NCI-H524 treated with DMSO at 0.1 percent for 48 hours (cell line): Measurements from ENCODE around the gene PRDM16.

Experiments used
- DNase-seq: peaks from one replicate; lab custom pipeline; 2025; lab: John Stamatoyannopoulos, UW

The PRDM16 gene

DNA sequence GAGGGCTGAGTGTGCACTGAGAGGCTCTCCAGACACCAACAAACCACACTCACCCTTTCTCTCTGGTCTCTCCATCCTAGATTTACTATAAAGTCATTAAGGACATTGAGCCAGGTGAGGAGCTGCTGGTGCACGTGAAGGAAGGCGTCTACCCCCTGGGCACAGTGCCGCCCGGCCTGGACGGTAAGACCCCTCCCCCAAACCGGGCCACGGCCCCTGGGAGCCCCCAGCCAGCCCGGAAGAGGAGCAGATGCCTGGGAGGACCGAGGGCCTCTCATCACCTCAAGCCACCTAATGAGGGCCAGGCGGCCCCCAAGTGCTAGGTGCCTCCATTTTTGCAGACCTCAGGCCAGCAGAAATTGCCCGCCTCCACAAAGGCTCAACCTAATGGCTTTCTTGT is 327.4 kb downstream of the PRDM16 start:
- no peak for DNase-seq

DNA sequence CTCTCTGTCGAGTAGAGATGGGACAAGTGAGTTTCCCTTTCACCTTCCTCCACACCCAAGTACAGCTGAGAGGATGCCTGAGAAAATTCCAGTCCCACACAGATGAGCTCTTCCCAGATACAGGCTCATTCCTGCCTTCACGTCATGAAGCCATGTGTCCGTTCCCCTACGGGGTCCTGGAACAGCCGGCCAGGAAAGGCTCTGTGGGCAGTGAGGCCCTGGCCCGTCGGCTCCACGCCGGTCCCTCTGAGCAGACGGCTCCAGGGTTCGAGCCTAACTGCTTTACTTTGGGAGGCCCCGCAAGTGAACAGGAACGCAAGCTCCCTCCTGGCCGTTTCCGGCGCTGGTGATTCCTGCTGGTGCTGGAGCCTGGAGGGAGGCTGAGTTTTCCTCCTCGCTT is 328.3 kb downstream of the PRDM16 start:
- no peak for DNase-seq

DNA sequence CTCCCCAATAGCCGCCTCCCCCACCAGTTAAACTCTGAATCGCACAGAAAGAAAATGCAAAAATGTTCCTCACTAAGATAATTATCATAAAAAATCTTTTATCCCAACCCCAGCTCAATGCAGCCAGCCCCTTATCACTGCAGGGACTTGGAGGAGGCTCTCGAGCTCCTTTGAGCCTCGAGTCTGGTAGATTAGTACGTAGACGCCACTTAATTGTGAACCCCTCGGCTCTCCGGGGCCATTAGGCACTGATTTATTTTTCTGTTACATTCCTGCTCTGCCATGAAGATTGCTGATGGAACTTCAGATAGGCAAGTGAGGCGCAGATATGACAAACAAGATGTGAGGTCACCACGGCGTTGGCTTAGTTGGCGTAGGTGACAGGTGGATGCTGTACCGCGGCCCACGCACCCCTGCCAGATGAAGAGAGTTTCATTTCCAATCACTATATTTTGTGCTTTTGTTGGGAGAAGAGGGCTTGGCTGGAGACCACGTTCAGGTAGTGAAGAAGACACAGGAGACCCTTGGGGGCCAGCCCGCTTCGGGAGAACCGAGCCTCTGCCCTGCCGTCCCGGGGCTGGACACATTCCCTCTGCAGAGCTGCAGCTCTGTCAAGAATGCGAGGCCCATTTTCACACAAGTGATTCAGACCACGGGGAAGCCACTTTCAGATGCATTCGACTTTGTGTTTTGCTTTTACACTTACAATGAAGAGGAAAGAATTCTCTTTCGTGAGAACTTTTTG is 329.6 kb downstream of the PRDM16 start:
- no peak for DNase-seq

- DNase-seq = no peak
These were observed 330.7 kb downstream of the PRDM16 start for GRCh38 chr1:3399732-3400131.

GRCh38 chr1:3401585-3402257 is 332.7 kb downstream of the PRDM16 start:
- no peak for DNase-seq

DNA sequence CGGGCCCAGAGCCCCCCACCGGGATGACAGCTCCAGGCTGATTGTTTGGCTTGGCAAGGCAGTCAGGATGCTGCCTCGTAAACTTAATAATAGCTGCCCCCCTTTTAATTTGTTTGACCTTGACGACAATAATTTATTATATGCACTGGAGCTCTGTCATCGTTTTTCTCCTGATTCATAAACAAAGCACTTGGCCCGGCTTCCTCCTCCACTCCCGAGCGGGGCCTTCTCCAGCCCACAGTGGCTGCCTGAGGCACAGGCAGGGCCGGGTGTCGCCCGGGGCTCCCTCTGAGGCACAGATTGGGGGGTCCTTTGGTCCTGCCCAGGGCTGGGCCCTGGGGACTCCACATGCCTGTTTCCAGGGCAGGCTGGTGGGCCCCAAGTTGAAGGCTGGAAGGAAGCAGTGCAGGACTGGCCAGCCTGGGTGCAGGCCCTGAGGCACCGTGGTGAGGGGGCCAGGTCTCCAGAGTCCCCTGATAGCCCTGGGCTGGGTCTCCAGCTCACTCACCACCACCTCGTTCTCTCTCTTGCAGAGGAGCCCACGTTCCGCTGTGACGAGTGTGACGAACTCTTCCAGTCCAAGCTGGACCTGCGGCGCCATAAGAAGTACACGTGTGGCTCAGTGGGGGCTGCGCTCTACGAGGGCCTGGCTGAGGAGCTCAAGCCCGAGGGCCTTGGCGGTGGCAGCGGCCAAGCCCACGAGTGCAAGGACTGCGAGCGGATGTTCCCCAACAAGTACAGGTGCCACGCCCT is 333.4 kb downstream of the PRDM16 start:
- DNase-seq = no peak

DNA sequence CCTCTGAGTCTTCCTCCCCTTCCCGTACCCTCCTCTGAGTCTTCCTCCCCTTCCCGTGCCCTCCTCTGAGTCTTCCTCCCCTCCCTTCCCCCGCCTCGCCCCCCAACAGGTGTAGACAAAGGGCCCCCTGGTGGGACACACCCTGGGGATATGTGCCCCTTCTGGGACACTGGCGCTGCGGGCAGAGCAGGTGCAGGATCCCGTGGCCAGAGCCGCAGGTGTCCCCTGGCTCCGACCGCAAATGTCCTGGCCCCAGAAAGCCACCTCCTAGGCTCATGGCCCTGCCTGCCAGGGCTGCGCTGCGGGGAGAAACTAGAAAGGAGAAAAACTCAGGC is 334.0 kb downstream of the PRDM16 start:
- no peak for DNase-seq

- no peak for DNase-seq
These were observed 334.6 kb downstream of the PRDM16 start for GRCh38 chr1:3403388-3404231.

DNA sequence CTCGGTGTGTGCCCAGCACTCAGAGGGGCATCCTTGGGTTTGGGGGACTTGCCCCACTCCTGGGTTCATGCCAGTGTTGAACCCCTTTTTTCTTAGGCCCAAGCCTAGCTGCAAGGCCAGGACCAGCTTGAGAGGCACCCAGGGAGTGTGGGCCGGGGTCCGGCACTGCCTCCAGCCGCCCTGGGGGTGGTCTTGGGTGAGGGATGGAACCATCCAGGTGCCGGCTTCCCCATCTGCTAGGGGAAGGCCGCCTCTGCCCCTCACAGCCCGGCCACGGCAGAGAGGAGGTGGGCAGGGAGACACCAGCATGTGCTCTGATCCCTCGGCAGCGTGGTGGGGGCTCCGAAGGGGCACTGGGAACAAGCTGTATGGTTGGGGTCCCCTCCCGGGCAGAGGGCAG is 335.3 kb downstream of the PRDM16 start:
- DNase-seq = no peak

GRCh38 chr1:3404801-3405200 is 335.8 kb downstream of the PRDM16 start:
- DNase-seq = no peak

- DNase-seq = no peak
These were observed 336.5 kb downstream of the PRDM16 start for GRCh38 chr1:3405491-3405890.

DNA sequence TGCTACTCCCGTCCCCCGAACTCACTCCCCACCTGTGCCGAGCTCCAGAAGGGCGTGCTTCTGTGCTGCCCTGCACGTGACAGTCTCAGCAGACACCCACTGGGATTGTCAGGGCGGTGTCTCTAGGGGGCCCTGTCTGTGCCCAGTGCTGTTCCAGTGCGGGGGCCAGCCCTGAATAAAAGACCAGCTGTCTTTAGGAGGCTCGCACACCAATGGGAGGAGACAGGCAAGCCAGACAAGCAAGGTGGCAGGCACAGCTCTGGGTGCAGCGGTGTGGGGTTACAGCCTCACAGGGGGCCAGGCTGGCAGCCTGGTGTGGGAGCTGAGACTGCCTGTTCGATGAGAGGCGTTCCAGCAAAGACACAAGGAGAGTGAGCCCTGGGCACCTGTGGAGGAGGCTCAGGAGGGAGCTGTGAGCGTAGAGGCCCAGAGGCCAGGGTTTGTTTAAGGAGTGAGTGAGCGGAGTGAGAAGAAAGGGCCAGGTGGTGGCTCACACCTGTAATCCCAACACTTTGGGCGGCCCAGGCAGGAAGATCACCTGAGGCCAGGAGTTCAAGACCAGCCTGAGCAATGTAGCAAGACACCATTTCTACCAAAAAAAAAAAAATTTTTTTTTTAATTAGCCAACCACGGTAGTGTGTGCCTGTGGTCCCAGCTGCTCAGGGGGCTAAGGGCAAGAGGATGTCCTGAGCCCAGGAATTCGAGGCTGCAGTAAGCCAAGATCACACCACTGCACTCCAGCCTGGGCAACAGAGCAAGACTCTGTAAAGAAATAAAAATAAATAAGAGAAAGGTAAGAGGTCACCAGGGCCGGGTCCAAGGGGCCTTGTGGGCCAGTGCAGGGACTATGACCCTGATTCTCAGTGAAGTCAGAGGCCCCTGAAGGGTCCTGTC is 337.2 kb downstream of the PRDM16 start:
- DNase-seq = no peak

- DNase-seq = no peak
These were observed 338.0 kb downstream of the PRDM16 start for GRCh38 chr1:3407021-3407420.

GRCh38 chr1:3408751-3409266 is 339.8 kb downstream of the PRDM16 start:
- DNase-seq = no peak

DNA sequence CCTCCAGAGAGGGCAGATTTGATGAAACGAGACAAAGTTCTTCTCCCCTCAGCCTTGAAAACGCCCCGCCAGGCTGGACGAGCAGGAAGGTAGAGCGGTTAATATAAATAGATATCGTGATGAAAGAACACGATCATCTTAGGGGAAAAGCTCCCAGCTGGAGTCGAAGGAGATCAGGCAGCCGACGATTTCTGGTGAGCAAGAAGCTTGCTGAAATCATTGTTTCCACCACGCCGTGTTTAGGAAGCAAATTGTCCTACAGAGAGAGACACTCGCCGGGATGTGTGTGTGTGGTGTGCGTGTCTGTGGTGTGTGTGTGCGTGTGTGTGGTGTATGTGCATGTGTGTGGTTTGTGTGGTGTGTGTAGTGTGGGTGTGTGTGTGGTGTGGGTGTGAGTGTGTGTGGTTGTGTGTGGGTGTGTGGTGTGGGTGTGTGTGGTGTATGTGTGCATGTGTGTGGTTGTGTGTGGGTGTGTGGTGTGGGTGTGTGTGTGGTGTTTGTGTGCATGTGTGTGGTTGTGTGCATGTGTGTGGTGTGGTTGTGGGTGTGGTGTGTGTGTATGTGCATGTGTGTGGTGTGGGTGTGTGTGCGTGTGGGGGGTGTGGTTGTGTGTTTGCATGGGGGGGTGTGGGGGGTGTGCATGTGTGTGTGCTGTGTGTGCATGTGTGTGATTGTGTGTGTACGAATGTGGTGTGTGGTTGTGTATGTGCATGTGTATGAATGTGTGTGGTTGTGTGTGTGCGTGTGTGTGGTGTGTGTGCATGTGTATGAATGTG is 340.6 kb downstream of the PRDM16 start:
- no peak for DNase-seq

GRCh38 chr1:3410142-3410925 is 341.3 kb downstream of the PRDM16 start:
- no peak for DNase-seq

- no peak for DNase-seq
These were observed 342.8 kb downstream of the PRDM16 start for GRCh38 chr1:3411806-3412205.

DNA sequence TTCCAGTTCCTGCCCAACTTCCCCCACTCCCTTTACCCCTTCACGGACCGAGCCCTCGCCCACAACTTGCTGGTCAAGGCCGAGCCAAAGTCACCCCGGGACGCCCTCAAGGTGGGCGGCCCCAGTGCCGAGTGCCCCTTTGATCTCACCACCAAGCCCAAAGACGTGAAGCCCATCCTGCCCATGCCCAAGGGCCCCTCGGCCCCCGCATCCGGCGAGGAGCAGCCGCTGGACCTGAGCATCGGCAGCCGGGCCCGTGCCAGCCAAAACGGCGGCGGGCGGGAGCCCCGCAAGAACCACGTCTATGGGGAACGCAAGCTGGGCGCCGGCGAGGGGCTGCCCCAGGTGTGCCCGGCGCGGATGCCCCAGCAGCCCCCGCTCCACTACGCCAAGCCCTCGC is 343.4 kb downstream of the PRDM16 start:
- no peak for DNase-seq

GRCh38 chr1:3413975-3414710 is 345.1 kb downstream of the PRDM16 start:
- DNase-seq = no peak
